ENCODE results near the gene COL5A1. TPM values are rescaled to one million over a fixed set of nuclear protein-coding genes. Genes with fewer than 3 reads are reported as not detected.

Gene COL5A1
- polyA plus RNA-seq, 3 donors, result 0.01 TPM; not detected in 2

- no peak overlapping the region for H3K4me3 ChIP-seq (replicated peaks in 1 of 3; ENCODE audit: low read depth in 2 of 3, low read length in 3 of 3)
- H3K4me1 Mint-ChIP-seq, result peaks cover 10% of the 10 kb centered on the region
- peaks cover 5 to 13% of the 10 kb centered on the region in 2 donors for H3K4me1 ChIP-seq (ENCODE audit: control insufficient read depth in 1 of 2, insufficient read depth in 2 of 2, low read length in 2 of 2)
- 95% methylated on average over 11 of the region's 16 CpGs for WGBS (ENCODE audit: insufficient coverage)
- H3K27ac ChIP-seq (ENCODE audit: low read depth in 1 of 2, low read length in 2 of 2), result no peak overlapping the region
- H3K4me3 Mint-ChIP-seq, result no peak overlapping the region
- no peak overlapping the region for H3K9ac ChIP-seq (ENCODE audit: insufficient read depth, low read length, poor library complexity, severe bottlenecking)
- H3K79me2 ChIP-seq (ENCODE audit: insufficient read depth, low read length), result no peaks in the 10 kb centered on the region
- H2AFZ ChIP-seq (ENCODE audit: insufficient read depth, low read depth, low read length, poor library complexity, severe bottlenecking), result no peak overlapping the region
- peaks cover 7 to 20% of the 10 kb centered on the region in 2 donors for H3K9me3 ChIP-seq (replicated peaks in 1 of 2; ENCODE audit: control insufficient read depth in 1 of 2, insufficient read depth in 1 of 2, low read length in 2 of 2)
- H3K36me3 ChIP-seq (replicated peaks in 1 of 2; ENCODE audit: control insufficient read depth in 1 of 2, insufficient read depth in 2 of 2, low read length in 2 of 2), result no peaks in the 10 kb centered on the region
- H3K27ac Mint-ChIP-seq, result no peak overlapping the region
- no peaks in the 10 kb centered on the region for H3K27me3 ChIP-seq (ENCODE audit: control insufficient read depth in 2 of 2, insufficient read depth in 2 of 2, low read length in 2 of 2)
- H3K36me3 Mint-ChIP-seq, result no peaks in the 10 kb centered on the region
- peaks cover 11 to 18% (median 14%) of the 10 kb centered on the region in 3 donors for H3K27me3 Mint-ChIP-seq (ENCODE audit: low read depth in 3 of 3)
- H4K20me1 ChIP-seq (ENCODE audit: insufficient read depth, low read length), result no peaks in the 10 kb centered on the region
- H3K4me2 ChIP-seq (replicated peaks; ENCODE audit: extremely low read depth, low read length, poor library complexity, severe bottlenecking), result no peak overlapping the region
- intact Hi-C loops (cut with micrococcal nuclease), result no loop called here
- H3K9me3 Mint-ChIP-seq, result peaks cover 8 to 30% (median 18%) of the 10 kb centered on the region in 7 donors
- TF ChIP-seq CTCF (IDR thresholded peaks at IDR 0.05), result no peak
- DNase-seq, result no peak
Observed at GRCh38 chr9:134871697-134872340, 230.2 kb downstream of the COL5A1 start.

GRCh38 chr9:134872482-134873231 lies 231.1 kb downstream of the COL5A1 start:
- Mint-ChIP-seq H3K4me1 (peaks cover 10% of the 10 kb centered on the region), H3K4me3 (no peak overlapping the region), H3K27ac (no peak overlapping the region), H3K9me3 (peaks cover 8 to 30% (median 18%) of the 10 kb centered on the region in 7 donors), H3K27me3 (ENCODE audit: low read depth in 3 of 3) (peaks cover 14 to 21% (median 15%) of the 10 kb centered on the region in 3 donors), H3K36me3 (no peaks in the 10 kb centered on the region)
- H3K79me2 ChIP-seq (ENCODE audit: insufficient read depth, low read length), result no peaks in the 10 kb centered on the region
- H4K20me1 ChIP-seq (ENCODE audit: insufficient read depth, low read length), result no peaks in the 10 kb centered on the region
- H3K4me2 ChIP-seq (replicated peaks; ENCODE audit: extremely low read depth, low read length, poor library complexity, severe bottlenecking), result no peak overlapping the region
- no peaks in the 10 kb centered on the region for H3K36me3 ChIP-seq (replicated peaks in 1 of 2; ENCODE audit: control insufficient read depth in 1 of 2, insufficient read depth in 2 of 2, low read length in 2 of 2)
- no peak overlapping the region for H3K9ac ChIP-seq (ENCODE audit: insufficient read depth, low read length, poor library complexity, severe bottlenecking)
- H3K4me1 ChIP-seq (ENCODE audit: control insufficient read depth in 1 of 2, insufficient read depth in 2 of 2, low read length in 2 of 2), result peaks cover 5 to 13% of the 10 kb centered on the region in 2 donors
- H3K27me3 ChIP-seq (ENCODE audit: control insufficient read depth in 2 of 2, insufficient read depth in 2 of 2, low read length in 2 of 2), result no peaks in the 10 kb centered on the region
- H3K27ac ChIP-seq (ENCODE audit: low read depth in 1 of 2, low read length in 2 of 2), result no peak overlapping the region
- no peak for DNase-seq
- WGBS (ENCODE audit: insufficient coverage), result 98% methylated on average over 4 of the region's 24 CpGs
- no peak overlapping the region for H3K4me3 ChIP-seq (replicated peaks in 1 of 3; ENCODE audit: low read depth in 2 of 3, low read length in 3 of 3)
- peaks cover 7 to 20% of the 10 kb centered on the region in 2 donors for H3K9me3 ChIP-seq (replicated peaks in 1 of 2; ENCODE audit: control insufficient read depth in 1 of 2, insufficient read depth in 1 of 2, low read length in 2 of 2)
- TF ChIP-seq CTCF (IDR thresholded peaks at IDR 0.05), result no peak
- intact Hi-C loops (cut with micrococcal nuclease), result no loop called here
- H2AFZ ChIP-seq (ENCODE audit: insufficient read depth, low read depth, low read length, poor library complexity, severe bottlenecking), result no peak overlapping the region

Measured in CD14-positive monocyte (primary cell).